K562 (cell line): ENCODE data around the gene CEMIP. TPM values are rescaled to one million over a fixed set of nuclear protein-coding genes. Genes with fewer than 3 reads are reported as not detected.

ENCODE experiments used
- ATAC-seq: fragments of 200-7000 bp; cut with Tn5 transposase; 3 replicates; pipeline ENCODE4 v1.9.1; 2020; ENCODE audit warnings: moderate library complexity
- BruUV-seq: library from RNA; stranded (reverse); fragments of 400-500 nt; replicated peaks from 2 replicates; lab custom pipeline; 2021; lab: Mats Ljungman, UMichigan
- CTCF ChIA-PET: fragments of 300-600 bp; formaldehyde crosslinking; extraction: SDS; loops from one replicate; lab custom pipeline; 2021; ENCODE audit warnings: low intra/inter-chr PET ratio; lab: Yijun Ruan, JAX
- POLR2A ChIA-PET: fragments of 300-600, 350-650 bp; sonication (Branson Sonifier 250); formaldehyde crosslinking; extraction: SDS; loops from one replicate; lab custom pipeline; 2021; ENCODE audit warnings: antibody characterized with exemption, inconsistent platforms; lab: Yijun Ruan, JAX
- DNase-seq, 4 experiments: peaks; one replicate each; pipeline versions ENCODE4 v3.0.0 to v3.0.0-alpha.2; 2011 to 2018; ENCODE audit warnings: low spot score in 3 of 4, mixed read lengths in 3 of 4; ENCODE audit errors: extremely low read depth in 1 of 4
- FAIRE-seq: peaks from 2 replicates; lab custom pipeline; 2011; peaks lifted over from hg19 to GRCh38; lab: Jason Lieb, UNC
- H2AFZ ChIP-seq: 2 replicates; pipeline ENCODE4 v1.6.0; 2011; ENCODE audit warnings: low read depth, low read length, control low read depth, inconsistent platforms
- H3K27ac ChIP-seq: fragments of 200-600 bp; 3 replicates; pipeline ENCODE4 v1.8.0; 2011; ENCODE audit warnings: low read depth, mild to moderate bottlenecking, control low read depth, inconsistent platforms, low read length, moderate library complexity, mixed read lengths; ENCODE audit errors: extremely low read depth
- H3K27me3 ChIP-seq, 2 experiments: fragments of 300-600 bp in 1 of 2; 2 replicates in 1 of 2; 3 replicates in 1 of 2; pipeline versions ENCODE4 v1.6.0 to v1.8.0; 2011; ENCODE audit warnings: inconsistent platforms in 2 of 2, low read length in 2 of 2, mild to moderate bottlenecking in 1 of 2, mixed read lengths in 1 of 2, moderate library complexity in 1 of 2; ENCODE audit not compliant: control insufficient read depth in 2 of 2, insufficient read depth in 2 of 2
- H3K36me3 ChIP-seq: fragments of 300-600 bp; 3 replicates; pipeline ENCODE4 v1.8.0; 2011; ENCODE audit warnings: mild to moderate bottlenecking, low read length, inconsistent platforms; ENCODE audit not compliant: control insufficient read depth, insufficient read depth
- H3K4me1 ChIP-seq, 2 experiments: fragments of 200-600 bp in 1 of 2; replicated peaks in 1 of 2; 2 replicates in 1 of 2; 3 replicates in 1 of 2; pipeline versions ENCODE4 v1.5.1 to v1.8.0; 2011; ENCODE audit warnings: inconsistent platforms in 2 of 2, low read length in 2 of 2, mild to moderate bottlenecking in 1 of 2, mixed read lengths in 1 of 2, moderate library complexity in 1 of 2; ENCODE audit not compliant: control insufficient read depth in 2 of 2, insufficient read depth in 2 of 2
- H3K4me2 ChIP-seq: 2 replicates; pipeline ENCODE4 v1.6.1; 2011; ENCODE audit warnings: low read length, control low read depth, inconsistent platforms, mixed read lengths; ENCODE audit not compliant: insufficient read depth
- H3K4me3 ChIP-seq: fragments of 200-600 bp; sonication (generic), shearing (Covaris generic); 2 replicates; pipeline ENCODE4 v1.5.1; 2016; ENCODE audit warnings: control low read depth, inconsistent platforms
- H3K79me2 ChIP-seq: fragments of 200-600 bp; 3 replicates; pipeline ENCODE4 v1.8.0; 2011; ENCODE audit warnings: low read length, inconsistent platforms; ENCODE audit not compliant: control insufficient read depth, insufficient read depth
- H3K9ac ChIP-seq, 2 experiments: 2 replicates each; pipeline versions ENCODE4 v1.6.0 to v1.6.1; 2011; ENCODE audit warnings: low read depth in 2 of 2, low read length in 2 of 2, control low read depth in 1 of 2, inconsistent platforms in 1 of 2, mild to moderate bottlenecking in 1 of 2, mixed read lengths in 1 of 2; ENCODE audit not compliant: insufficient read depth in 1 of 2
- H3K9me1 ChIP-seq: one replicate; pipeline ENCODE4 v1.6.0; 2011; ENCODE audit warnings: inconsistent platforms, mild to moderate bottlenecking, low read length, moderate library complexity; ENCODE audit not compliant: control insufficient read depth, insufficient read depth
- H3K9me3 ChIP-seq: replicated peaks from 2 replicates; pipeline ENCODE4 v1.5.1; 2011; ENCODE audit warnings: low read depth, low read length, inconsistent platforms; ENCODE audit not compliant: control insufficient read depth, insufficient read depth
- H4K20me1 ChIP-seq: replicated peaks from 2 replicates; pipeline ENCODE4 v1.6.1; 2011; ENCODE audit warnings: low read length, inconsistent platforms, mixed read lengths; ENCODE audit not compliant: control insufficient read depth, insufficient read depth
- ELF1 ChIP-seq: fragments of 200-800 bp; sonication (Bioruptor generic); IDR thresholded peaks from 2 replicates; pipeline ENCODE4 v1.6.1; 2016; ENCODE audit warnings: missing genetic modification characterization, missing compliant biosample characterization
- EZH2 ChIP-seq: IDR thresholded peaks from 2 replicates; pipeline ENCODE4 v1.6.1; 2012; ENCODE audit warnings: low read depth, mild to moderate bottlenecking, inconsistent platforms, low read length, borderline replicate concordance
- FIP1L1 ChIP-seq: fragments of 200-400 bp; formaldehyde crosslinking; IDR thresholded peaks from 2 replicates; pipeline ENCODE4 v1.6.1; 2018; ENCODE audit warnings: mild to moderate bottlenecking, low read depth, low read length; ENCODE audit not compliant: poor library complexity, severe bottlenecking
- FOS ChIP-seq: IDR thresholded peaks from 3 replicates; pipeline ENCODE4 v1.6.1; 2011; ENCODE audit not compliant: insufficient read length; ENCODE audit errors: extremely low read depth
- FOXJ3 ChIP-seq: sonication (generic); formaldehyde crosslinking; IDR thresholded peaks from 2 replicates; pipeline ENCODE4 v1.4.0; 2020; ENCODE audit warnings: mild to moderate bottlenecking, missing genetic modification reagents
- HMGN3 ChIP-seq: IDR thresholded peaks from 2 replicates; pipeline ENCODE4 v1.6.1; 2011; ENCODE audit warnings: borderline replicate concordance, low read depth, mild to moderate bottlenecking, mixed read lengths, low read length; ENCODE audit not compliant: insufficient read length; ENCODE audit errors: extremely low read depth
- MEIS2 ChIP-seq: fragments of 450-650 bp; IDR thresholded peaks from 2 replicates; pipeline ENCODE4 v1.6.1; 2014; ENCODE audit warnings: mild to moderate bottlenecking; ENCODE audit not compliant: partially characterized antibody
- MYC ChIP-seq, 2 experiments: fragments of 250-450 bp in 1 of 2; sonication (Bioruptor Pico) in 1 of 2; IDR thresholded peaks; 2 replicates each; pipeline versions ENCODE4 v1.5.1 to v1.6.1; 2012 to 2021; ENCODE audit warnings: low read depth in 2 of 2, borderline replicate concordance in 1 of 2, improper control_type of control experiment in 1 of 2, low read length in 1 of 2, mild to moderate bottlenecking in 1 of 2, moderate library complexity in 1 of 2
- POLR2AphosphoS2 ChIP-seq: IDR thresholded peaks from 2 replicates; pipeline ENCODE4 v1.6.1; 2012; ENCODE audit warnings: low read length, improper control_type of control experiment
- POLR2G ChIP-seq: fragments of 200-400 bp; formaldehyde crosslinking; IDR thresholded peaks from 2 replicates; pipeline ENCODE4 v1.6.1; 2017; ENCODE audit warnings: low read depth, mild to moderate bottlenecking, antibody characterized with exemption, low read length, moderate library complexity
- RNF2 ChIP-seq: sonication (generic); IDR thresholded peaks from 2 replicates; pipeline ENCODE4 v1.6.1; 2016
- SMARCA4 ChIP-seq: fragments of 450-650 bp; IDR thresholded peaks from 2 replicates; pipeline ENCODE4 v1.6.1; 2016
- SRSF3 ChIP-seq: fragments of 200-400 bp; formaldehyde crosslinking; IDR thresholded peaks from 2 replicates; pipeline ENCODE4 v1.6.1; 2016; ENCODE audit warnings: mild to moderate bottlenecking, low read length, moderate library complexity; ENCODE audit not compliant: insufficient read depth
- ZBTB1 ChIP-seq: sonication (generic); formaldehyde crosslinking; IDR thresholded peaks from 2 replicates; pipeline ENCODE4 v1.8.1; 2023; ENCODE audit warnings: missing genetic modification reagents, low read depth, mild to moderate bottlenecking, borderline replicate concordance
- ZNF165 ChIP-seq: fragments of 250-450 bp; sonication (Bioruptor Pico); IDR thresholded peaks from 2 replicates; pipeline ENCODE4 v1.4.0; 2020; ENCODE audit warnings: borderline replicate concordance
- ZNF639 ChIP-seq, 2 experiments: fragments of 200-800 bp in 1 of 2; sonication (Bioruptor generic) in 1 of 2; sonication (generic) in 1 of 2; formaldehyde crosslinking in 1 of 2; IDR thresholded peaks in 1 of 2; conservative IDR thresholded peaks in 1 of 2; 2 replicates each; pipeline versions ENCODE4 v1.5.0 to v1.6.1; 2016 to 2020; ENCODE audit warnings: missing compliant biosample characterization in 1 of 2, missing genetic modification characterization in 1 of 2, missing genetic modification reagents in 1 of 2
- WGBS: fragments of 100-300 bp; shearing (Covaris generic); methylation state at CpG from one replicate; pipeline ENCODE4 v1.1.6; 2016; ENCODE audit warnings: low coverage, mixed read lengths; ENCODE audit not compliant: insufficient coverage; ENCODE audit errors: missing lambda C conversion rate; 5-methylcytosine and 5-hydroxymethylcytosine counted together
- in situ Hi-C: fragments of 300-500 bp; cut with MboI; formaldehyde crosslinking; loops from 4 replicates; pipeline ENCODE4 v1.15.0; 2018; ENCODE audit warnings: inconsistent platforms, mixed read lengths
- intact Hi-C: fragments of 100-400 bp; cut with micrococcal nuclease; formaldehyde crosslinking; loops from 2 replicates; pipeline ENCODE4 v1.14.2; 2022
- polyA plus RNA-seq, 8 experiments: library from polyadenylated mRNA; depleted of rRNA in 4 of 8; stranded (reverse) in 5 of 8; unstranded in 3 of 8; fragments of >200 nt; fragmentation: Nextera tagmentation in 2 of 8; fragmentation: Illumina TruSeq in 1 of 8; extraction: Ambion mirVana in 2 of 8; extraction: Trizol in 1 of 8; gene quantifications; 2 replicates each; pipeline versions ENCODE4 v1.2.1 to v1.2.3, GENCODE V29; 2011 to 2014; ENCODE audit warnings: inconsistent platforms in 1 of 8, missing spikeins in 1 of 8
- total RNA-seq, 7 experiments: library from RNA; depleted of rRNA in 6 of 7; stranded (reverse); fragments of >200 nt in 6 of 7; fragmentation: Illumina TruSeq in 2 of 7; extraction: Trizol in 2 of 7; gene quantifications; 2 replicates each; pipeline versions ENCODE4 v1.2.1 to v1.2.3, GENCODE V29; 2011 to 2021; ENCODE audit warnings: low replicate concordance in 1 of 7

CEMIP gene
- total and polyA plus RNA-seq, 9 of the 15 experiments (the other 6 are each of a cell fraction or from before 2014, with no cell fraction given), result 0.33 TPM; not detected in 8

GRCh38 chr15:80937718-80938117 is 158.5 kb downstream of the CEMIP start:
- DNase-seq, result no peak
- Histone ChIP-seq H3K4me3 (no peak overlapping the region), H3K79me2 (no peaks in the 10 kb centered on the region), H3K9me3 (no peaks in the 10 kb centered on the region), H3K27me3 (peaks cover 0 to 6% of the 10 kb centered on the region in 2 experiments; a peak in 2 of 5 replicates), H2AFZ (no peak overlapping the region), H3K4me1 (no peaks in the 10 kb centered on the region; a peak in 1 of 5 replicates), H3K9me1 (no peaks in the 10 kb centered on the region), H3K9ac (no peak overlapping the region), H3K36me3 (0 out of 3 replicates have a peak, but pooled peaks cover 2% of the 10 kb centered on the region), H3K27ac (no peak overlapping the region), H3K4me2 (no peak overlapping the region), H4K20me1 (peaks cover 12% of the 10 kb centered on the region; the same call in 1 of the 2 replicates)
- POLR2A ChIA-PET, result no interaction called here
- no peak for FAIRE-seq
- 55% methylated on average over 12 of the region's 12 CpGs for WGBS
- intact Hi-C loops, result no loop called here
- ATAC-seq, result no peak
- BruUV-seq, result no TSS peak
- CTCF ChIA-PET, result interaction anchor here (0.6 kb wide), 1 partner anchor 24 kb away, joined by 3 read pairs; no protein-coding TSS in a partner anchor
- in situ Hi-C loops, result no loop called here
- TF ChIP-seq SMARCA4 (no peak), SRSF3 (no peak), MEIS2 (no peak), RNF2 (no peak), ZNF165 (CRISPR knock-in tag) (no peak), ZNF639 (CRISPR knock-in tag; conservative IDR thresholded peaks at IDR 0.05 in 1 of 2, IDR thresholded peaks at IDR 0.05 in 1 of 2) (no peak), ZBTB1 (CRISPR knock-in tag) (no peak), FIP1L1 (no peak), ELF1 (tag) (no peak), FOS (no peak), MYC (IDR thresholded peaks at IDR 0.05; ENCODE audit: low read depth, low read length) (no peak), MYC (CRISPR knock-in tag; IDR thresholded peaks at IDR 0.05; ENCODE audit: borderline replicate concordance, low read depth) (no peak), FOXJ3 (CRISPR knock-in tag) (no peak), POLR2G (no peak), EZH2 (no peak), POLR2AphosphoS2 (no peak), HMGN3 (no peak)
